HT-29 (cell line): ENCODE data around the gene CCDC195. TPM values are rescaled to one million over a fixed set of nuclear protein-coding genes. Genes with fewer than 3 reads are reported as not detected.
"Not testable (repeated sequence)": the region's sequence is repeated elsewhere in the genome, so short reads cannot be mapped to it uniquely, and the experiment has no call there.

Experiments
- DNase-seq: peaks from one replicate; pipeline ENCODE4 v3.0.0-alpha.2; 2015; ENCODE audit warnings: low spot score
- total RNA-seq: library from RNA; depleted of rRNA; stranded (reverse); fragments of >200 nt; shearing (Covaris generic); gene quantifications from 2 replicates; pipeline ENCODE4 v1.2.3, GENCODE V29; 2014; rRNA removed

The CCDC195 gene
- total RNA-seq, 1 experiment from 2014 or later: not detected

DNA sequence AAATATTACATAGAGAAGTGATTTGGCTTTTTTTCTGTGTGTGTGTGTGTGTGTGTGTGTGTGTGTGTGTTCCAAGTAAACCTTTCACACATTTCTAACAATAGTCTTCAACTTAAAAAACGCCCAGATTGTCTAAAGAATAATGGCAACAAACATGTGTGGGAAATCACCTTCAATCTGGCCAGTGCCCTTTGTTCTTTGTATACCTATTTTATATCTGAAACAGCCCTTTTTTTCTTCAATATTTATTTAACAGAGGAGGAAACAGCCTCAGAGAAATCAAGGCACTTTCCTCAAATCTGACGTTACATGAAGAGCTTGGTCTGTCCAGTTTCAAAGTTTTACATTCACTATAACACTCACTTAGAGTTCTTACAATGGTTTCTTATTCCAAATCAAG, 25.3 kb downstream of the CCDC195 start:
- no peak for DNase-seq

DNA sequence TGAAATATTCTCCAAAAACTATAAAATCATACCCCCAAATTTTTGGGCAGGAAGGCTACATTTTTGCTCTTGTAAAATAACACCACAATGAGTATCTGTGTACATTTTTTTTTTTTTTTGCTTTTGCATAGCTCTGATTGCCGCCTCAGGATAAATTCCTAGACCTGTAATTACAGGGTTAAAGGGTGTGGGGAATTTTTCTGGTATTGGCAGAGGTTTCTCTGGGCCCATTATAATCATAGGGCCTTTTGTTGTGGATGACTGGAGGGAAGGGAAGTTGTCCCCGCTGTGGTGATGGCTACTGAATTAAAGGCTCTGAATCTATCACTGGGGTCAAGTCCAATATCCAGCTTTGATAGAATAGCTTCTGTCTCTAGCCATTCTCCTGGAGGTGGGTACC, 26.6 kb downstream of the CCDC195 start:
- no peak for DNase-seq

DNA sequence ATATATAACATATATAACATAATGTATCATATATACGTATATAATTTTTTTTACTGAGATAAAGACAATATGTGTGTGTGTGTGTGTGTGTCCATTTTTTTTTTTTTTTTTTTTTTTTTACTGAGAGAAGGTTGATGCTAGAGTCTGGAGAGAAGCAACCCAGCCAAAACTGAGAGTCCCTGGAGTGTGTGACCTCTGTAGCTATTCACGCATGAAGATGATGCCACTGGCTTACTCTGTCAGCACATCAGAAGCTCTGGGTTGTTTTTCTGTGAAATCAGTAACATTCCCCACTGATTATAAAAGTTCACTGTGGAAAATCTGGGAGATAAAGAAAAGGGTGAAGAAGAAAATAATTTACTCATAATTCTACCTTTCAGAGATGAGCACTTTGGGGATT, 27.2 kb downstream of the CCDC195 start:
- no peak for DNase-seq

DNA sequence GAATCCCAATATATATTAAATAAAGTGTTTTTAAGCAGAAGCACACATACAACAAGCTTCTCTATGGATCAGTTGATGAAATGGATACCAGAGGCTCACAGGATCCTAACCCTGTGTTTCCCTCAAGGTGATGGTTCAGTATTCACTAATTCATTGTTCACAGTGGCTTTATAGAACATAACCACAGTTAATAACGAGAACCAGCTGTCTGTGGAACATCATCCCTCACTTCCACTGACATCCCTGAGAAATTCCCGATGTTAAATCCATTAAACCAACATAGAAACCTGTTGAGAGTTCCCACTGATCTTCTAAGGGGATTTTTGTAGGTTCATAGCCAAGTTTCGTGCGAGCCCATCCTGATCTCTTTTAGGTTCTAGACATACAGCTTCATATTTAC, 29.0 kb downstream of the CCDC195 start:
- DNase-seq: no peak

DNA sequence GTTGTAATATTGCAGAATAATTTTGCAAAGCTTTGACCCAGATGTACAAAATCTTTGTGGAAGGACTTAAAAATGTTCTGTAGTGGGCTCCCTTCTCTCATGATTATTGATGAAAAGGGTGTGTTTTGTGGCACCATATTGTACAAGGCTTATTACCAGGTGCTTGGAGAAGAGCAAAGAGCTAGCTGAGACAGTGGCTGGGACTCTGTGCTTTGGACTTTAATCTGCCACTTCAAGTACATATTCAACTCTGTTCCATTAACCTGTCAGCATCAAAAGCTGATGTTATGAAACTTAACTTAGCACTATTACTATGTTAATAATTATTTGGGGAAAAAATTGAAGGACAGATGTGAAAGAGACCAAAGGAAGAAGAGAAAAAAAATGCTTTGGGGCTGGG, 31.0 kb downstream of the CCDC195 start:
- DNase-seq: no peak

- DNase-seq: no peak
Measured at GRCh38 chr2:224682134-224682533, 34.0 kb downstream of the CCDC195 start.

DNA sequence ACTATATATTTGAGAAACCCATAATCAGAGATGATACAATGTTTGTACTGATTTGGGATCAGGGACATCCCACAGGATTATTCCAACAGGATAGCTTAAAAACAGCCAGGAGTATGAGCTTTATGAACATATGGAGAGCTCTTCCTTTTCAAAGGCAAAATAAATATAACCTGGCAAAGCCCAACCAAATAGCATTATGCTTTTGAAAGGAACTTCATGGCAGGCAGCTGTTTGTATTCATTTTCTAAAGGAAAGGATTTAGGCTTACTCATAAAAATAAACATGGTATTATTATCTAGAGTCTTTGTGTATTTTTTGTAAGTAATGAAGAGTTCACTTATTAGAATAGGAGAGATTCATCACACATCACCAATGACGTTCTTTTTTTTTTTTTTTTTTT, 44.4 kb downstream of the CCDC195 start:
- DNase-seq: no peak

DNA sequence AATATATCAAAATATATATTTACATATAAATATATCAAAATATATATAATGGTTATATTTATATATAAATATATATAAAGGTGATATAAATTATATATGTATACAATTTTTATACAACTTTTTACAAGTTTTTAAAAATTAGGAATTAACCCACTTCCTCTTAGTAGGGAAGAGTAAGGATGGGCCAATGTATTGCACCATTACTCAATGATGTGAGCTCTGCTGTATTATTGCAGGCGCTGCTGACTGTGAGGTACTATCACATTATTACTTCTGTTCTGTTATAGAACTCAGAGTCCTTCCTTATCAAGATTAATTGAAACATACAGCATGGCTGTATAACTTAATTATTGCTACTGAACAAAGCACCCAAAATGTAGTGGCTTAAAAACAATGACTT, 46.0 kb downstream of the CCDC195 start:
- no peak for DNase-seq

DNA sequence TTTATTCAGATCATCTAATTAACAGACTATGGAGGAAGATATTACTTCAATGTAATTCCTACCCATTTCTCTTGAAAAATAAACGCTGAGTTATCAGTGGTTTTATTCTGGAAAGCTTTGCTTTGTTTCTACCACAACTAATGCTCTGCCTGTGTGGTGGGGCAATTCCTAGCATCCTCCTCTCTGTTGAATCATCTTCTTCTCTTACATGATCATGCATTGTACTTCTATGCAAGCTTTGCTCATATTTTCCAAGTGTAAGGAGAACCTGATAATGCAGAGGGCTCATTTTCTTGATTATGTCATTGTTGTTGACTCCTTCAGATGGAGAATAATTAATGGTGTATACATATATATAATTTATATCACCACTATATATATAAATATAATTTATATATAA, 46.7 kb downstream of the CCDC195 start:
- DNase-seq: no peak

DNA sequence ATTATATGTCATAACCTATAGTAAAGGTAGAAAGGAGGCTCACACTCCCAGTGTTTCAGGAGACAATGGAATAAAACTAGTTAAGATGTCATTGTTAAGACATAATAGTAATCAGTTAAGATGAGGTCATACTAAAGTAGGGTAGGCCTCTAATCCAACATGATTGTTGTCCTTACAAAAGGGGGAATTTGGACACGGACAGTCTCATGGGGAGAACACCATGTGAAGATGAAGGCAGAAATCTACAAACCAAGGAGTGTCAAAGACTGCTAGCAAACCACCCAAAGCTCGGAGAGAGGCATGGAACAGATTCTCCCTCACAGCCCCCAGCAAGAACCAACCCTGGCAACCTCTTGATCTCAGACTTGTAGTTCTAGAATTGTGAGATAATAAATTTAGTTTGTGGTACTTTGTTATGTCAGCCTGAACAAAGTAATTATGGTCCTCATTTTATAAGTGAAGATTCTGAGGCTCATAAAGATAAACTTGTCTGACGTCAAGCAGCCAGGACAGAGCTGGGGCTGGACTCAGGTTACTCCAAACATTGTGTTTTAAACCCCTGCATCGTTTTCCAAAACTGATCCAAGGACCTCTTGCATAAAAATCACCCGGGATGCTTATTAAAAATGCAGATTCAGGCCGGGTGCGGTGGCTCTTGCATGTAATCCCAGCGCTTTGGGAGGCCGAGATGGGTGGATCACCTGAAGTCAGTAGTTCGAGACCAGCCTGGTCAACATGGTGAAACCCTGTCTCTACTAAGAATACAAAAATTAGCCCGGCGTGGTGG, 47.8 kb downstream of the CCDC195 start:
- DNase-seq: no peak

- DNase-seq: no peak
Measured at GRCh38 chr2:224666951-224667553, 49.1 kb downstream of the CCDC195 start.

DNA sequence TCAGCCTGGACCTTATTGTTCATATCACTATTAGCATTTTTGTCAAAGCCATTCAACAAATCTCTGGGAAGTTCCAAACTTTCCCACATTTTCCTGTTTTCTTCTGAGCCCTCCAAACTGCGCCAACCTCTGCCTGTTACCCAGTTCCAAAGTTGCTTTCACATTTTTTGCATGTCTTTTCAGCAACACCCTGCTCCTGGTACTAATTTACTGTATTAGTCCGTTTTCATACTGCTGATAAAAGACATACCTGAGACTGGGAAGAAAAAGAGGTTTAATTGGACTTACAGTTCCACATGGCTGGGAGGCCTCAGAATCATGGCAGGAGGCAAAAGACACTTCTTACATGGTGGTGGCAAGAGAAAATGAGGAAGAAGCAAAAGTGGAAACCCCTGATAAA, 52.8 kb downstream of the CCDC195 start:
- not testable (repeated sequence) for DNase-seq

DNA sequence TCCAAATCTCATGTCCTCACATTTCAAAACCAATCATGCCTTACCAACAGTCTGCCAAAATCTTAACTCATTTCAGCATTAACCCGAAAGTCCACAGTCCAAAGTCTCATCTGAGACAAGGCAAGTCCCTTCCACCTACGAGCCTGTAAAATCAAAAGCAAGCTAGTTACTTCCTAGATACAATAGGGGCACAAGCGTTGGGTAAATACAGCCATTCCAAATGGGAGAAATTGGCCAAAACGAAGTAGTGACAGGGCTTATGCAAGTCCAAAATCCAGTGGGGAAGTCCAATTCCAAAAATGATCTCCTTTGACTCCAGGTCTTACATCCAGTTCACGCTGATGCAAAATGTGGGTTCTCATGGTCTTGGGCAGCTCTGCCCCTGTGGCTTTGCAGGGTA, 54.5 kb downstream of the CCDC195 start:
- DNase-seq: not testable (repeated sequence)

DNA sequence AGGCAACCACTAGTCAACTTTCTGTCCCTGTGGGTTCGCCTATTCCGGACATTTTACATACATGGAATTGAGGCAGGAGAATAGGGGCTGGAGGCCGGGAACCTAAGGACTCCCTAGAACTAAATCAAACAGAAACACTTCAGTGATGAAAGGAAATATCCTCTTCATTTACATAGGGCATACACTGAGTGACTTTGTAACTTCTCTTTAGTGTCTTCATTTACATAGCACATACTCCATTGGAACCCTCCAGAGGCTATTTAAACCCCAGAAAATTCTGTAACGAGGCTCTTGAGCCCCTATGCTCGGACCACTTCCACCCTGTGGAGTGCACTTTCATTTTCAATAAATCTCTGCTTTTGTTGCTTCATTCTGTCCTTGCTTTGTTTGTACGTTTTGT, 56.5 kb downstream of the CCDC195 start:
- no peak for DNase-seq

DNA sequence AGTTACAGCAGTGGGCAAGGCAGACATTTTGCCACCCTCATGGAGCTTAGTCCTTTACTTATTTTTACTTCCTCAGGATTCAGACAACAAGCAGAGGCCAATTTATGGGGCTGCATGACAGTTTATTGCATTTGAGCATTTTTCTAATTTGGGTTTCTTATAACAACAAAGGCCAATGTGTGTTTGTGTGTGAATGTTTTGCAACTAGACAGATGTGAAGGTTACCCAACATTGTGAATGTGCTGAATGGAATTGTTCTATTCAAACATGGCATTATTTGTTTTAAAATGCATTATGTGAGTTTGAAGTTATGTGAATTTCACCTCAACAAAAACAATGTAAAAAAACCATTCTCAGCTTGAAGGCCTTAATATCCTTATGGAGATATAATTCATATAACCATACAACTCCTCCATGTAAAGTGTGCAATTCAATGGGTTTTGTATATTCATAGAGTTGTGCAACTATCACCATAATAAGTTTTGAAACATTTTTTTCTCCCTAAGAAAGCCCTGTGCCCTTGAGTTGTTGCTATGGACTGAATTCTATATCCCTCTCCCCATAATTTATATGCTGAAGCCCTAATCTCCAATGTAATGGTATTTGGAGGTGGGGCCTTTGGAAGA, 57.3 kb downstream of the CCDC195 start:
- DNase-seq: no peak

GRCh38 chr2:224657349-224657748, 58.8 kb downstream of the CCDC195 start:
- DNase-seq: no peak

DNA sequence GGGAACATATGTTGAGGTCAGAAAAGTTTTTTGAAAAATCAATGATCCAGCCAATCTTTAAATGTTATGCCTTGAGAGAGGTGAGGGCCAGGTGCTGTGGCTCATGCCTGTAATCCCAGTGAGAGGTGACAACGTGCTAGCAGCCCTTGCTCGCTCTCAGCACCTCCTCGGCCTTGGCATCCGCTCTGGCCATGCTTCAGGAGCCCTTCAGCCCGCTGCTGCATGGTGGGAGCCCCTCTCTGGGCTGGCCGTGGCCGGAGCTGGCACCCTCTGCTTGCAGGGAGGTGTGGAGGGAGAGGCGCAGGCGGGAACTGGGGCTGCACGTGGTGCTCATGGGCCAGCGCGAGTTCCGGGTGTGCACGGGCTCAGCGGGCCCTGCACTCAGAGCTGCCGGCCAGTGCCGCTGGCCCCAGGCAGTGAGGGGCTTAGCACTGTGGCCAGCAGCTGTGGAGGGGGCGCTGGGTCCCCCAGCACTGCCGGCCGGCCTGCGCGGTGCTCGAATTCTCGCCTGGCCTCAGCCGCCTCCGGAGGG, 61.1 kb downstream of the CCDC195 start:
- DNase-seq: no peak

Other genes with a start within 250 kb of the CCDC195 start
- 29.3 and 30.3 TPM in 2 replicates for gene CUL3, start 131.0 kb downstream of the CCDC195 start, total RNA-seq